CD4-positive, alpha-beta T cell treated with Interleukin-6 for 4 hours (primary cell): ENCODE results near the gene CCDC57.
A peak's percentile ranks its signal among the peaks of the same experiment; 100 is the strongest.
"Not testable (repeated sequence)": the region's sequence is repeated elsewhere in the genome, so short reads cannot be mapped to it uniquely, and the experiment has no call there.

Source experiments
- DNase-seq: peaks from one replicate; pipeline ENCODE4 v3.0.0-alpha.2; 2020; ENCODE audit warnings: mixed read lengths

Gene CCDC57

DNA sequence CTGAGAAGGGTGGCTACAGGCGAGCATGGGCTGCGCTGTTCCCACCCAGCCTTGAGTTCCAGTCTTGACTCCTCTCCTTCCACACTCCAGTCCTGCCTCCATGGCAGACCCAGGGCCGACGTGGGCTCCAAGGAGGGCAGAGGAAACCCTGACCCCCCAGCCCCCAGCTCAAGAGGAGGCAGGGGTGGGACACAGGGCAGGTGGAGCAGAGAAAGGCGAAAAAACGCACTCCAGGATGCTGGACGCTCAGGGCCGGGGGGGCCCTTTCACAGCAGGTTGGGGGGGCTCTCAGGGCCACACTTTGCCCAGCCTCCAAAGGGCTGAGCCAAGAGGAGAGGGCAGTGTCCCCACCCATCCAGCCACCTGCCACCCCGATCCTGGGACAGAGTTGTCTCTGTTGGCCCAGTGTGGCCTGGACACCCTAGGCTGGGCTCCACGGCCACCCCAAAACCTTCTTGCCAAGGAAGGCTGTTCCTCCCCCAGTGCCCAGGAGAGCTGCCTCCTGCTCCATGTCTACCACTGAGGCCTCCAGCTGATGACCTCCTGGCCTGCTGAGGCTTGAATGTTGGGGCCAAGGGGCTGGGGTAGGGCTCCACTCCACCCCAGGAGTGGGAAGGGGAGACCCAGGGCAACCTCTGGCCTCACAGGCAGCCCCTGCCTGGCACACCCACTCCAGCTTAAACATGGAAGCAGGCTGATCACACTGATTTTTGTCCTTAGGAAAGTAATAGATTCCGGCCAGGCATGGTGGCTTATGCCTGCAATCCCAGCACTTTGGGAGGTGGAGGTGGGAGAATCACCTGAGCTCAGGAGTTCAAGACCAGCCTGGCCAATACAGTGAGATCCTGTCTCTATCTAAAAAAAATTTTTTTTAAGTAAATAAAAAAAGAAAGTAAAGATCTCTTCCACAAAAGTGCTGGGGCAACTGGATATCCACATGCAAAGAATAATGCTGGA lies 7.4 kb upstream of the CCDC57 start:
- no peak for DNase-seq

DNA sequence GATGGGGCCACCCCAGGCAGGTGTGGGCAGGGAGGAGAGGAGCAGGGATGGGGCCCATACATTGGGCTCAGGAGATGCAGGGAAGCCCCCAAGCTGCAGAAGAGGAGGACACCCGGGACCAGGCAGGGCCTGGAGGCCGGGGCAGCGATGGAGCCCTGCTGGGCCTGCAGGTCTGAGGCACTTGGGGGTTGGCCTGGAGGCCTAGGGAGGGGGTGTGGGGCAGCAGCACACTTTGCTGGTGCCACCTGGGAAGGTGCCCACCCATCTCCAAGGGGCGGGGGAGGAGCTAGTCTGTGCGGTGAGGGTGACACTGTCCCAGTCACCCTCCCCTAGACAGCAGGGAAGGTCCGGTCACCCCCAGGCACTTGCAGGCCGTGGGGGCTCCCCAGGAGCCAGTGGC lies 6.4 kb upstream of the CCDC57 start:
- DNase-seq = no peak

DNA sequence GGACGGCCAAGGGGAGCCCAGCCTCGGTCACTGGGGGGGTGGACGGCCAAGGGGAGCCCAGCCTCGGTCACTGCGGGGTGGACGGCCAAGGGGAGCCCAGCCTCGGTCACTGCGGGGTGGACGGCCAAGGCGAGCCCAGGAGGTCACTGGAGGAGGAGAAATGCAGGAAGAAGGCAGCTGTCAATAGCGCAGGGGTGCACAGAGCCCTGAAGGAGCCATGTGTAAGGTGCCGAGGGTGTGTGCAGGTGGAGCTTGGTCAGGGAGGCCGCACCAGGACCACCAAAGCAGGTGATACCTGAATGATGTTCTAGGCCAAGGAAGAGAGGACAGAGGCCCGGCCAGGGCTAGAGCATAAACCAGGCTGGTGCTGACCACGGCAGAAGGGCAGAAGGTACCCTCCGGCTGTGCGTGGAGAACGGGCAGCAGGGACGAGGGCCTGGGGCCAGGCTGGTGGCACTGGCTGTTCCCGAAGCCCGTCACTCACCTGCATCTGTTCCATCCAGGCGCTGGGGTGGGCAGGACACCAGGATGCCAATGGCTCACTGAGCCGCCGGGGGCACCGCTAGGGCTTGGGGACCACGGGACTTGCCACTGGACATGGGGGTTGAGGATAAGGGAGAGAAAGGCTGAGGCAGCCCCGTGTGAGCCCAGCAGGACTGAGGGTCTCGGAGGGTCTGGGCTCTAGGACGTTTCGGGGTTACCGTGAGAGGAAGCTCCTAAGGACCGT lies 5.9 kb upstream of the CCDC57 start:
- no peak for DNase-seq

DNA sequence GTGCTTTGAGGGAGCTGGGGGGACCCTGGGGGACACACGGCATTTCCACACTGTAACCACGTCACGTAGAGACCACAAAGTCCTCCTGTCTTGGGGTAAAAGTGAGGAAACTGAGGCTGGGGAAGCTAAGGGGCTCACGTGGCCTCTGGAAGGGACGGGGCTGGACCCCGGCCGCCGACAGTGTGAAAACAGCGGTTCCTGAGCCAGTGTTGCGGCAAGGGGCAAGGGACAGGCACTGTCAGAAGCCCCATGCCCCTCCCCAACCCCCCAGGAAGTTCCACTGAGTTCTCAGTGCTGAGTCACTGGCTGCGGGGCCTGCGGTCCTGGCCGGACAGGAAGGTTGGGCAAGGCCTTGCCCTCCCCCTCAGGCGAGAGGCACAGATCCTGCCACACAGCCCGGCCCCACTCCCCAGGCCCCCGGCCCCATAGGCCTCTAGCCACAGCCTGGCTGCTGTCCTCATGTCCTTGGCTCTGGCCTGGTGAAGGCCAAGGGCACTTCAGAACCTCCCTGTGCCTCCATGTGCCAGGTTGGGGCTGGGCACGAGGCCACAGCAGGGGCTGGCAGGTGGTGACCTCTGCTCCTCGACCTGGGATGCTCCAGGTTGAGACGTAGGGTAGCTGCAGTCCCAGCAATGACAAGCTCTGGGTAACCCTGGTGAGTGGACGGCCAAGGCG lies 5.0 kb upstream of the CCDC57 start:
- DNase-seq = no peak

DNA sequence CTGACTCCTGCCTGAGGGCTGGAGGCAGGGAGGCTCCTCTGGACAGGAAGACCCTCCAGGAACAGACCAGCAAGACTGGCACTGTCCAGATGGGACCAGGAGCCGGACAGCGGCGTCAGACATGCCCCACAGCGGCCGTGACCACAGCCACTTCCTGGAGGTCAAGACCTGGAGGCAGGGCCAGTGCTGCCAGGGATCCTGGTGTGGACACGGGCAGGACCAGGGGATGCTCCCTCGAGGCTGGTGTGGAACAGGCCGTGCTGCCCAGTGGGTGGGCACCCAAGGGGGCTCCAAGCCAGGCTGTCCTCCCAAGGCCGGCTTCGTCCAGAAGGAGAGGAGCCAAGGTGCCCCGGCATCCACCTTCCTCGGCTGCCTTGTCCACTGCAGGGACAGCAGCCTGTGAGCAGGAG lies 4.5 kb upstream of the CCDC57 start:
- DNase-seq = no peak

DNA sequence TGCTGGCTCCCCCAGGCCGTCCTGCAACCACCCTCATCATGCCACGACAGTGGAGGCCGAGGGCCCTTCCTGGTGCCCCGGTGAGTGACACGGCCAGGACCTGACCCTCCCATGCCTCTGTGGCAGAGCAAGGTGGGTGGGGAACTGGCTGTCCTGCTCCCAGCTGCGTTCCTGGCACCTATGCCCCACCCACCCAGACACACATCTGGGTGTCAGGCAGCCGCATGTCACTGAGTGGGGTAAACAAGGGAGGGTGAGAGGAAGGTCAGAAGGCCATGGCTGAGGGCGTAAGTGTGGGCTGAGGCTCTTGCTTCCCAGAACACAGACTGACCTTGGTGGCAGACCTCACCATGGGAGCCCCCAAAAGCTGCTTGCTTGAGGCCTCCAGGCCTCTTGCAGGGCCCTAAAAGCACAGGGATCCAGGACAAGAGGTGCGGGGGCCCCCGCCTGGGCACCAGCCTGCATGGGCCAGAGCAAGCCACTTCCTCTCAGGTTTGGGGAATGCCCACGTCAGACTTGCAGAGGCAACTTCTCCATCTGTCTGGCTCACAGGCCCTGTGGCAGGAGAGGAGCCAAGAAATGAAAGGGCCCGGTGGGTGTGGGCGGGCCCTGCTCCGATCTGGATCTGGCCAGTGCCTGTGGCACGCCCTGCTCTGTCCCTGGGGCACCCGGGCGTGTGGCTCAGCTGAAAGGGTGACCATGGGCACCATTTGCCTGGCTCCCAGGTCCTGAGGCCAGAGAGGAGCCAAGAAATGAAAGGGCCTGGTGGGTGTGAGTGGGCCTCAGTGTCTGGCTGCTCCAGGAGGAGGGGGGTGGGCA lies 3.9 kb upstream of the CCDC57 start:
- DNase-seq = peak; percentile 41

DNA sequence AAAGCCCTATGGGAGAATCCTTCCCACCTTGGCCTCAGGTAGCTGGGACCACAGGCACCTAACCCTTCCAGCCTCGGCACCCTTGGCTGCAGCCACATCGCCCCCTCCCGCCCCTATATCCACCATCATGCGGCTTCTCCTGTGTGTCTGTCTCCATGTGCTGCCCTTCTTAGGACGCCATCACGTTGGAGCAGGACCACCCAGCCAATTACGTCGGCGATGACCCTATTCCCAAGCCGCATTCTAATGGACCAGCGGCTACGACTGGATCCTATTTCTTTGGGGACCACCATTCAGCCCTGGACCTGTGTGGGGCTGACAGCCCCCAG lies 3.3 kb upstream of the CCDC57 start:
- DNase-seq = no peak

DNA sequence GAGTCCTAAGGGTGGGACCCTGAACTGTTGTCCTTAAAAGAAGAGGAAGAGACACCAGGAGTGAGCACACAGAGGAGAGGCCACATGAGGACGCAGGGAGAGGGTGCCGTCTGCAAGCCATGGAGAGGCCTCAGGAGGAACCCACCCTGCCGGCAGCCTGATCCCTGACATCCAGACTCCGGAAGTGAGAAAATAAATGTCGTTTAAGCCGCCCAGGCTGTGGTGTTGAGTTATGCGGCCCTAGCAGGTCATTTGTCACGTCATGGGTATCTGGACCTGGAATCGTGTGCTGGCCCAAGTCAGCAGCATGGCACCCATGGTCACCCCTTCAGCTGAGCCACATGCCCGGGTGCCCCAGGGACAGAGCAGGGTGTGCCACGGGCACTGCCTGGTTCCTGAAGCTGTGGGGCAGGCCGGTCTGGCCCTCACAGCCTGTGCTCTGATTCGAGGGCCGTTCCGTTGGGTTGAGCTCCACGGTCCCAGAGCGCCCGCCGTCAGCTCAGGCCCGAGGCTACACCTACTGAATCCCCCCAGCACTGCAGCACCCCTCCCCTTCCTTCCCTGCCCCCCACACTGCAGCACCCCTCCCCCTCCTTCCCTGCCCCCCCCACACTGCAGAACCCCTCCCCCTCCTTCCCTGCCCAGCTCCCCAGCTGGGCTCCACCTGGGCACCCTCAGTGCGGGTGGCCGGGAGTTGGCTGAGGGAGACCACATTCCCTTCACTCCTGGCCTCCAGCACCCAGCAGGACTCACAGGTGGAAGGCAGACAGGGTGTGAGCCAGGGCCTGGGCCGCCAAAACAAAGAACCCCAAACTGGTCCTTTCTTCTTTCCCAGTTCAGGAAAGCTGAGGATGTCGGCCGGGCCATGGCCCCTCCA lies 2.7 kb upstream of the CCDC57 start:
- no peak for DNase-seq

DNA sequence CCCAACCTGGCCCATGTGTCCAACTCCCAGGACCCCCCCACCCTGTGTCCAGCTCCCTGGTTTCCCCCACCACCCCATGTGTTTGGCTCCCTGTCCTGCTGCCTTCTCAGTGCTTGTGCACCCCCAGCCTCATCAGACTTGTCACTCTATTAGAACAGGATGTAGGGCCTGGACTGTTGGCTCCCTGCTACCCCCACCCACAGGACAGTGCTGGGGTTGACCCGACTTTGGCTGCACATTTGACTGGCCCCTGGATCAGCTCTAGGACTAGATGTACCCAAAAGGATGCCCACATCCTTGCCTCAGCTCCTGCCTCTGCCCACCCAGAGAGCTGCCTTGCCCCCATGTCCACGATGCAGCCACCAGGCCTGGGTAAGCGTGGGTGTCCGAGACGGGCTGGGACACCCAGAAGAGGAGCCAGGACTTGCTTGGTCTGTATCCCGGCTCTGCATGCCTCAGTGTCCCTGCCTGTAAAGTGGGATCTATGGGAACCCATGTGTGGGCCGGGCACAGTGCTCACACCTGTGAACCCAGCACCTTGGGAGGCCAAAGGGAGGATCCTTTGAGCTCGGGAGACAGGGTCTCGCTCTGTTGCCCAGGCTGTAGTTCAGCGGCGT lies 1.5 kb upstream of the CCDC57 start:
- DNase-seq = peak; percentile 4

DNA sequence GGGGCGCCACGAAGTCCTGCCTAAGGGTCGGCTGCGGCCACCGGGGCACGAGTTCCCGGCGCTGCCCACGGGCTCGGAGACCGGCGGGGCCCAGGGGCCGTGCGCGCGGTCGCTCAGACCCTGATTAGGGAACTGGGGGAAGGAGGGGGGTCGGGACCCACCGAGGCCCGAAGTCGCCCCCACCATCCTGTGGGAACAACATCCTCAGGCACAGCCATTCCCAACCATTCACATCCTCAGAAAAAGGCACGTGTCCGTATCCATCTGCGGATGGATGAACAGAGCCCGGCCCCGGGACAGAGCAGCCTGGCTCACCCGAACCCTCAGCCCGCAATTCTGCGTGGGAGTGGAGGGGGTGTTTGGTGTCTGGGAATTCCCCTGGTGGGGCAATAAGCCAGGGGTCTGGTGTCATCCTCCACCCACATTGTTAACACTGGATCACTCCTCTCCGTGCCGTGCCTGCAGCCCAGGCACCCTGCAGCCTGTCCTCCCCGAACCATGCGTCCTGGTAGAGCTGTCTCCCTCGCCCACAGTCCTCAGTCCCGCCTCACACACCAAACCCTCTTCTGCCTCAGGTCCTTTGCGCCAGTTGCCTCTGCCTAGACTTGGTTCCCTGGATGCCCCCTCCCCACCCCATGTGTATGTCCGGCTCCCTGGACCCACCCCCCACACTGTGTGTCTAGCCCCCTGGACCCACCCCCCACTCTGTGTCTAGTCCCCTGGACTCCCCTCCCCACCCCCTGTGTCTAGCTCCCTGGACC lies 789 bp upstream of the CCDC57 start:
- peak; percentile 35 for DNase-seq

DNA sequence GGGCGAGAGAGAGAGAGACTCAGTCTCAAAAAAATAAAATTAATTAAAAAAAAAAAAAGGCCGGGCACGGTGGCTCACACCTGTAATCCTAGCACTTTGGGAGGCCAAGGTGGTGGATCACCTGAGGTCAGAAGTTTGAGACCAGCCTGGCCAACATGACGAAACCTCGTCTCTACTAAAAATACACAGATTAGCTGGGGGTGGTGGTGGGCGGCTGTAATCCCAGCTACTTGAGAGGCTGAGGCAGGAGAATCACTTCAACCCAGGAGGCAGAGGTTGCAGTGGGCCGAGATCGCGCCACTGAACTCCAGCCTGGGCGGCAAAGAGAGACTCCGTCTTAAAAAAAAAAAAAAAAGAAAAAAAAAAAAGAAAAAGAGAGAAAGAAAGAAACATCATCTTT lies 2.0 kb downstream of the CCDC57 start:
- not testable (repeated sequence) for DNase-seq

DNA sequence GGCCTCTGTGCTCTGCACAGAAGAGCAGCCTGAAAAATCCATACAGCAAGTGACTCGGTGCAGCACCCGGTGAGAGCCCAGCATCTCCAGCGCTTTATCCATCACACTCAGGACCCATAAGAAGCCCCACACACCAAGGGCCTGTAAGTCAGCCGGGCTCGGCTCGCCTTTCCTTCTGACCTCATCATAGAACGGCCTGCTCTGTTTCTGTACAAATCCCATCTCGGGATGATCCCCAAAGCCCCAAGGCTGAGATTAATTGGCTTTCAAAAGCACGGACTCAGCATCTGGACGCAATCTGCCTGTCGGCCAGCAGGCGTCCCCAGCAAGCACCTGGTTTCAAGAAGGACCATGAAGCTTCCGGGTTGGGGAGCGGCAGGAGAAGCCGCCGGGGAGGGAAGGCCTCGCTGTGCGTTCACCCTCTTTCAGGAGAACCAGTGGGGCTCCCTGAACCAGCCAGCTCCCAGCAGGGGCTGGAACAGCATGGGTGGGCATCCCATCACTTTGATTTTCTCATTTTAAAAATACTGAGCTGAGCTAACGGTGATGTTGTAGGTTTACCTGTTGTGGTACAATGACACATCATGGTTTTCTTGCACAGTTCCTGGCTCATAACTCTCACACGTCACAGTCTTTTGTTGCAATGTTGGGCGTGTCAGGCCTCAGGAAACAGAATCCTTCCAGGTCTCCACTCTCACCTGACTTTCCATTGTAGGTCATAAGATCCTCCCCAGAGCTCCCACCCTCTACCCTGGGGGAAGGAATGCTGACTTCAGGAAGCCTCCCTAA lies 6.7 kb downstream of the CCDC57 start:
- DNase-seq = peak; percentile 86

DNA sequence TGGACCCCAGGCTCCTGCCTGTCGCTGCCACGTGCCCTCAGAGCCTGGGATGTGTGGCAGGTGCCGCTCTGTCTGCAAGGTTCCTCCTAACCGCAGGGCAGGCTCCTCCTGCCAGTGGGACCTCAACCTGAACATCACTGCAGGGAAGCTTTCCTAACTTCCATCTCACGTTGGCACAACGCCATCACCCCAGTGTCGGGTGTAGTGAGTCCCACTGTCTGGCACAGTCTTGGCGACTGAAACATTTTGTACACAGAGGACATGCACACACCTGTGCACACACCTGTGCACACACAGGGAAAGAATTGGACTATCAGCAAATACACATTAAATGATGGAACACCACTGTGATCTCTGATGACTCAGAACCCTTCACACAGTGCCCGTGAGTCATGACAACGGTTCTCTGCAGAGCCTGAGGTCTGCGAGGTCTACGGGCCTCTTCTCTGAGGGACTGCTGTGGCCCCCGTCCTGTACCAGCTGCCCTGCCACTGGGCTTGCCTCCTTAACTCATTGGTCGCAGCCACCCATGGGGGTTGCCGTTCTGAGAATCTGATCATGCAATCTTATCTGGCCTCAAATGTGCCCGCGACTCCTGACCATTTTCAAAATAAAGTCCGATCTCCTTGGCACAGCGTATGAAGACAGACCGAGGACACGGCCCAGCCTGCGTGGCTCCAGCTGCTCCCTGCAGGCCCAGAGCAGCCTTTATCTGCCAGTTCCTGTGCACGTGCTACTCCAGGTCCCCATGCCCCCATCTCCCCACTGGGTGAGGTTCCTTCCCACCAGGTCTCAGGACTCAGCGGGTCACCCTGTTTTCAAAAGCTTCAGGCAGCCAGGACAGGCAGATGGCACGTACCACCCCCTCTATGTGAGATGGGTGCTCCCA lies 7.6 kb downstream of the CCDC57 start:
- DNase-seq = peak; percentile 40

DNA sequence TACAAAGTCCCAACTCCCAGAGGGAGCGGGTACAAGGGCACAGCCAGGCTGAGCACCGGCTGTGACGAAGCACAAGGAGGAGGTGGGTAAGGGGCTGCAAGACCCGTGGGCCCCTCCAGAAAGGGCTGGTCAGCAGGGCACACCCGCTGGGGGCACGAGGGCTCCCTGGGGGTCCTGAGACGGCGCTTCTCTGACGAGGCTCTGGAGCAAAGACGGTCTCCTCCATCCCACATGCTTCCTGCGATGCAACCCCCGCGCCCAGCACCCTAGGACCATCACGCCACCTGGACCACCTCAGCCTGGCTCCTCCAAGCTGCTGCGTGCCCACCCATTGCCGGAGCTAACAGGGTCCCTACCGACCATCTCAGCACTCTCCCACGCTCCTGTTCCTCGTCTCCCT lies 8.7 kb downstream of the CCDC57 start:
- no peak for DNase-seq

DNA sequence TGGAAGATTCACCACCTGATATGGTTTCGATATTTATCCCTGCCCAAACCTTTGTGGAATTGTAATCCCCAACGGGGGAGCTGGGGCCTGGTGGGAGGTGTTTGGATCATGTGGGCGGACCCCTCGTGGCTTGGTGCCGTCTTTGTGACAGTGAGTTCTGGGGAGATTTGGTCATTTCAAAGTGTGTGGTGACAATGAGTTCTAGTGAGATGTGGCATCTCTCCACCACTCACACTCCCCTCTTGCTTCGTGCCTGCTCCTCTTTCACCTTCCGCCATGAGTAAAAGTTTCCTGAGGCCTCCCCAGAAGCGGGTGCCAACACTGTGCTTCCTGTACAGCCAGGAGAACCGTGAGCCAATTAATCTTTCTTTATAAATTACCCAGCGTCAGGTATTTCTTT lies 9.7 kb downstream of the CCDC57 start:
- DNase-seq = no peak

DNA sequence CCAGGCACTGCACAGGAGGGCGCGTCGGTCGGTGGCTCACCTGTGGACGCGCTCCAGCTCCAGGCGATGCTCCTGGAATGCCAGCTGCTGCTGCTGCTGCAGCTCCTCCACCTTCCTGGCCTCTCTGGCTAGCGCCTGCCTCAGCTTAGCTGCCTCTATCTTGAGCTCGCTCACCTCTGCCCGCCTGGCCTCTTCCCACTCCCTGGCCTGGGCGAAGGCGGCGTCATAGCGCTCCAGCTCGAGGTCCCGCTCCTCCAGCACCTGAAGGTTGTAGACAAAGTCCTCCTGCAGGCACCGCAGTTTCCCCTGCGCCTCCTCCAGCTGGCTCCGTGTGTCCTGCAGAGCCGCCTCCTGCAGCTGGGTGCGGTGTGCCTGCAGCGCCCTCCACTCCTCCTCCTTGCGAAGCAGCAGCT lies 11.1 kb downstream of the CCDC57 start:
- no peak for DNase-seq

DNA sequence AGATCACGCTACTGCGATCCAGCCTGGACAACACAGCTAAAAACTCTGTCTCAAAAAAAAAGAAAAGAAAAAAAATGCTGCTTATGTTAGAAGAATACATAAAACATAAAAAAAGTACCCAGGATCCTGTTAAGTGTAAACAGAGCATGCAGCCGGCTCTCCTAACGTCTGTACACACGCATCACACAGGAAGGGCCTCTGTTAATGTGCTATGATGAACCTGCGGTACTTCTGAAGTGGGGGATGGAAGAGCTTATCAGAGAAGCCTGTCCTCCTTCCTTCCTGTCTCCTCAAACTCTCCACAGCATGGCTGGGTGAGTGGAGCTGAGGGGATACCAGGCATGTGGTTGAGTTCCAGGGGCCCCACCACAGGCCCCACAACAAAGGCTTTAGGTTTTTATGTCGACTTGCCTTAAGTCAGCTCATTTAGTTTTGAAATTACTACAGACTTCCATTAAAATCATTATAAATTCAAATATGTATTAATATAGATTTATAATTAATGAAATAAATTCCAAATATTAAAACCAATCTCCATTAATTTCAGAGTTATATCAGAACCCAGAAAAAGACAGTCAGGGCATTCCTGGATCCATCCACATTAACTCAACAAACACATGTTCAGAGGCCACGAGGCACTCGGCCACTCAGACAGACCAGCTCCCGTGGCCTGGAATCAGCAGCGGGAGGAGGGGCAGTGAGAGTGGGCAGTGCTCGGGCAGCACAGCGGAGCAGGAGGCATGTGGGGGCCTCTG lies 11.7 kb downstream of the CCDC57 start:
- DNase-seq = peak; percentile 75

DNA sequence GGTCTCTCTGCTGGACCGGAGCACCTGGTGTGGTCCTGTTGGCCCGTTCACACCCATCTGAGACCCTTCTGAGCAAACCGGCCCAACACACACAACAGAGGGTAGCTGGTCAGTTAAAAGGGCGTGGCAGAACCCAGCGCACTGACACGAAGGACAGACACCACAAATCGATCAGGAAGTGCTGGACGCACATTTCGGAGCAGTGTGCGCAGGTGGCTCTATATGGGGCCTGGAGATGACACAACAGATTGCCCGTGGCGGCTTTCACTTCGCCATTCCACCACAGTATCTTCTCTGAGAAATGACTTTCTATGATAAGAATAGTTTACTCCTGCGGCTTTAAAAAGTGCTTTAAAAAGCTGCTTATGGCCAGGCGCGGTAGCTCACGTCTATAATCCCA lies 12.5 kb downstream of the CCDC57 start:
- DNase-seq = no peak
